Prostate gland (tissue), 2 donors: ENCODE results near the gene SETD3.

Experiments used
- POLR2AphosphoS5 ChIP-seq: sonication (generic); formaldehyde crosslinking; IDR thresholded peaks from one replicate; pipeline ENCODE4 v1.6.1; 2017; ENCODE audit warnings: antibody characterized with exemption
- TF ChIP-seq, protein P1 (sequence below), 4 experiments: fragments of 200-600 bp in 2 of 4; fragments of 450-650 bp in 2 of 4; sonication (generic) in 2 of 4; IDR thresholded peaks; 1 replicate in 3 of 4; 2 replicates in 1 of 4; pipeline ENCODE4 v1.5.1; 2016 to 2019; ENCODE audit warnings: antibody characterized with exemption in 4 of 4, mild to moderate bottlenecking in 2 of 4, moderate library complexity in 2 of 4

- TF ChIP-seq, protein P1, sequence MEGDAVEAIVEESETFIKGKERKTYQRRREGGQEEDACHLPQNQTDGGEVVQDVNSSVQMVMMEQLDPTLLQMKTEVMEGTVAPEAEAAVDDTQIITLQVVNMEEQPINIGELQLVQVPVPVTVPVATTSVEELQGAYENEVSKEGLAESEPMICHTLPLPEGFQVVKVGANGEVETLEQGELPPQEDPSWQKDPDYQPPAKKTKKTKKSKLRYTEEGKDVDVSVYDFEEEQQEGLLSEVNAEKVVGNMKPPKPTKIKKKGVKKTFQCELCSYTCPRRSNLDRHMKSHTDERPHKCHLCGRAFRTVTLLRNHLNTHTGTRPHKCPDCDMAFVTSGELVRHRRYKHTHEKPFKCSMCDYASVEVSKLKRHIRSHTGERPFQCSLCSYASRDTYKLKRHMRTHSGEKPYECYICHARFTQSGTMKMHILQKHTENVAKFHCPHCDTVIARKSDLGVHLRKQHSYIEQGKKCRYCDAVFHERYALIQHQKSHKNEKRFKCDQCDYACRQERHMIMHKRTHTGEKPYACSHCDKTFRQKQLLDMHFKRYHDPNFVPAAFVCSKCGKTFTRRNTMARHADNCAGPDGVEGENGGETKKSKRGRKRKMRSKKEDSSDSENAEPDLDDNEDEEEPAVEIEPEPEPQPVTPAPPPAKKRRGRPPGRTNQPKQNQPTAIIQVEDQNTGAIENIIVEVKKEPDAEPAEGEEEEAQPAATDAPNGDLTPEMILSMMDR (IDR thresholded peaks at IDR 0.05), result no peak
- no peak for TF ChIP-seq POLR2AphosphoS5
These were observed 3.4 kb upstream of the SETD3 start for GRCh38 chr14:99484106-99484505.
